Measurements from ENCODE around the gene ARMC12. TPM values are rescaled to one million over a fixed set of nuclear protein-coding genes. Genes with fewer than 3 reads are reported as not detected.

Gene ARMC12
- total and polyA plus RNA-seq, 2 experiments from 2014 or later, result 0.90 to 0.94 TPM

DNA sequence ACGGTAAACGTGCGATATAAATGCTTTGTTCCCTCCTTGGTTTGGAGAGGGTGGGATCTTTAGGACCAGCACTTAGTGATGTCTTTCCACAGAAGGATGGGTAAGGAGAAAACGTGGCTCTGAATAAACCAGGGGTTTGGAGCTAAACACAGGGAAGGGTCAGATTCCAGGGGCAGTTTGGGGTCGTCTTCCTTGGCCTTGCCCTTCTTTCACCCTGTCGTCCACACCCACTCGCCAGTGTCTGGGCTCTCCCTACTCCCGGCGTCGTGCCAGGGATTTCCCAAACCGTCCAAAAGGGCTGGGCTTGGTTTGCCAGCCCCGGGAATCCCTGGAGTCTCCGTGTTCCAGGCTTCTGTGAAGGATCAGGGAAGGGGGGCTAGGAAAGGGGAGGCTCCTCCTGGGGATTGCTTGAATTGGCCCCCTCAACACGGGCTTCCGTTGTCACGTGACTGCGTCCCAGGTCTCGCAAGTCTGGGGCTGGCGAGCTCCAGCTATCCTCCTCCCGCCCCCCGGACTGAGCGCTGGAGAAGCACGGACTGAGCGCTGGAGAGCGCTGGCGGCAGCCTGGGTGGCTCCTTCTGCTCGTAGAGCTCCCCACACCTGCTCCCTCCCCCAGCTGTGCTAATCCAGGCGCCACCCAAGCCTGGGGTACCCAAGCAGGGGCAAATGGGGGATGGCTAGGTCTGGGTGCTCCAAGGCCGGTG, 9.4 kb upstream of the ARMC12 start:
- peaks cover 19% of the 10 kb centered on the region for H3K27me3 ChIP-seq (ENCODE audit: insufficient read depth)

DNA sequence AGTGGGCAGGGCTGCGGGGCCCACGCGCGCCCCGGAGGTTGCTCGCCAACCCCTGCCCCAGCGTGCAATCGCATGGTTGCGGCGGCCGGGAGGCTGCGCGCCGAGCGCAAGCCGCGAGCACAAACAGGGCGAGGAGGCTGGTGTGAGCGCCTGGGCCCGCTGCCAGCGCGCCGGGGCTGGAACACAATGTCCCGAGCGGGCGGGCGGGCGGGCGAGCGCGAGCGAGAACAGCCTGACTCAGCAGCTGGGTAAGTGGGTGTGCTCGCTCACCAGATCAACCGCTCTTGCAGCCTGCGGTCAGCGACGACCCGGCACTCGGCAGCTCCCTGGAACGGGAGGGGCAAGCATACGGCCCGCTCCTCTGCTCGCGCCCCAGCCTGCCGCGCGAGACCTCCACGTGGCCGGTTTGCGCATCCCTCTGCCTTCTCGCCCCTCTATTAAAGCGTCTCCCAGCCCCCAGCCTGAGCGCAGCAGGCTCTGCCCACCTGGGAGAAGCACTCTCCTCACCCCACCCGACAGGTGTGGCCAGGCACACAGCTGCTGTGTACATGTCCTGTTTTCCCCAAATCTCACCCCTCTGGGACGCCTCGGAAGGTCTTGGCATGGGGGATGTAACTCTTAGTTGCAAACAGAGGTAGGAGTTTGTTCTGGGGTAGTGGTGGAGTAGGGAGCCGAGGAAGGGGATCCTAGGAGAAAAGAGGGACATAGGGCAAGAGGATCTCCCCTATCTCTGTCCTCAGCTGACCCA, 8.7 kb upstream of the ARMC12 start:
- no peak overlapping the region for H3K27ac ChIP-seq (ENCODE audit: low read depth)
- H3K36me3 Mint-ChIP-seq (ENCODE audit: low read depth), result no peaks in the 10 kb centered on the region; the same call in 2 of the 3 replicates
- H3F3A ChIP-seq (replicated peaks; ENCODE audit: low read depth), result peaks cover 23% of the 10 kb centered on the region
- H3K9me2 ChIP-seq (ENCODE audit: insufficient read depth), result no peaks in the 10 kb centered on the region
- no peaks in the 10 kb centered on the region for H4K20me1 ChIP-seq (replicated peaks; ENCODE audit: insufficient read depth)
- ATAC-seq, result peak; percentile 19
- no peaks in the 10 kb centered on the region for H3K9me3 Mint-ChIP-seq
- no peaks in the 10 kb centered on the region for H3K36me3 ChIP-seq (ENCODE audit: insufficient read depth)
- peak overlapping the region; percentile 95; the same call in 1 of the 2 replicates for H2AFZ ChIP-seq
- peaks cover 19% of the 10 kb centered on the region for H3K27me3 ChIP-seq (ENCODE audit: insufficient read depth)
- peaks cover 40% of the 10 kb centered on the region for H3K4me1 ChIP-seq (ENCODE audit: insufficient read depth)
- peak overlapping the region; percentile 90 for H3K4me3 Mint-ChIP-seq
- H3K27me3 Mint-ChIP-seq (ENCODE audit: insufficient read depth, low read depth, poor library complexity), result peaks cover 34% of the 10 kb centered on the region
- no peaks in the 10 kb centered on the region for H3K79me2 ChIP-seq (replicated peaks; ENCODE audit: insufficient read depth)
- H3K27ac Mint-ChIP-seq, result peak overlapping the region; percentile 91
- H3K4me3 ChIP-seq, result peak overlapping the region; percentile 92
- H3K4me1 Mint-ChIP-seq, result peaks cover 62% of the 10 kb centered on the region
- DNase-seq (ENCODE audit: low spot score), result peak; percentile 66
- peak overlapping the region; percentile 89 for H3K4me2 ChIP-seq
- TF ChIP-seq STAT1 (IDR thresholded peaks at IDR 0.05; ENCODE audit: unreplicated experiment) (no peak), POLR2AphosphoS5 (IDR thresholded peaks at IDR 0.05; ENCODE audit: low read depth) (peak; percentile 9; the same call in 1 of the 2 replicates)
- TF ChIP-seq, protein P1, sequence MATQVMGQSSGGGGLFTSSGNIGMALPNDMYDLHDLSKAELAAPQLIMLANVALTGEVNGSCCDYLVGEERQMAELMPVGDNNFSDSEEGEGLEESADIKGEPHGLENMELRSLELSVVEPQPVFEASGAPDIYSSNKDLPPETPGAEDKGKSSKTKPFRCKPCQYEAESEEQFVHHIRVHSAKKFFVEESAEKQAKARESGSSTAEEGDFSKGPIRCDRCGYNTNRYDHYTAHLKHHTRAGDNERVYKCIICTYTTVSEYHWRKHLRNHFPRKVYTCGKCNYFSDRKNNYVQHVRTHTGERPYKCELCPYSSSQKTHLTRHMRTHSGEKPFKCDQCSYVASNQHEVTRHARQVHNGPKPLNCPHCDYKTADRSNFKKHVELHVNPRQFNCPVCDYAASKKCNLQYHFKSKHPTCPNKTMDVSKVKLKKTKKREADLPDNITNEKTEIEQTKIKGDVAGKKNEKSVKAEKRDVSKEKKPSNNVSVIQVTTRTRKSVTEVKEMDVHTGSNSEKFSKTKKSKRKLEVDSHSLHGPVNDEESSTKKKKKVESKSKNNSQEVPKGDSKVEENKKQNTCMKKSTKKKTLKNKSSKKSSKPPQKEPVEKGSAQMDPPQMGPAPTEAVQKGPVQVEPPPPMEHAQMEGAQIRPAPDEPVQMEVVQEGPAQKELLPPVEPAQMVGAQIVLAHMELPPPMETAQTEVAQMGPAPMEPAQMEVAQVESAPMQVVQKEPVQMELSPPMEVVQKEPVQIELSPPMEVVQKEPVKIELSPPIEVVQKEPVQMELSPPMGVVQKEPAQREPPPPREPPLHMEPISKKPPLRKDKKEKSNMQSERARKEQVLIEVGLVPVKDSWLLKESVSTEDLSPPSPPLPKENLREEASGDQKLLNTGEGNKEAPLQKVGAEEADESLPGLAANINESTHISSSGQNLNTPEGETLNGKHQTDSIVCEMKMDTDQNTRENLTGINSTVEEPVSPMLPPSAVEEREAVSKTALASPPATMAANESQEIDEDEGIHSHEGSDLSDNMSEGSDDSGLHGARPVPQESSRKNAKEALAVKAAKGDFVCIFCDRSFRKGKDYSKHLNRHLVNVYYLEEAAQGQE (IDR thresholded peaks at IDR 0.05; ENCODE audit: unreplicated experiment), result no peak

More for the DNA sequence above, 9.4 kb upstream of the ARMC12 start:
- Histone ChIP-seq H3K4me2 (peak overlapping the region; percentile 89), H3K79me2 (replicated peaks; ENCODE audit: insufficient read depth) (no peaks in the 10 kb centered on the region), H3K9me2 (ENCODE audit: insufficient read depth) (no peaks in the 10 kb centered on the region), H3K4me3 (peak overlapping the region; percentile 92), H3K27ac (ENCODE audit: low read depth) (0 out of 2 replicates have a peak overlapping the region, but pooled peaks have one; percentile 26), H2AFZ (peak overlapping the region; percentile 95), H3F3A (replicated peaks; ENCODE audit: low read depth) (peaks cover 16% of the 10 kb centered on the region), H4K20me1 (replicated peaks; ENCODE audit: insufficient read depth) (no peaks in the 10 kb centered on the region), H3K4me1 (ENCODE audit: insufficient read depth) (peaks cover 33% of the 10 kb centered on the region), H3K36me3 (ENCODE audit: insufficient read depth) (no peaks in the 10 kb centered on the region)
- DNase-seq (ENCODE audit: low spot score) (peak; percentile 88), ATAC-seq (peak; percentile 56)
- Mint-ChIP-seq H3K9me3 (no peaks in the 10 kb centered on the region), H3K27me3 (ENCODE audit: insufficient read depth, low read depth, poor library complexity) (peaks cover 30% of the 10 kb centered on the region), H3K36me3 (ENCODE audit: low read depth) (no peaks in the 10 kb centered on the region; the same call in 2 of the 3 replicates), H3K4me1 (peaks cover 55% of the 10 kb centered on the region), H3K4me3 (peak overlapping the region; percentile 90), H3K27ac (peak overlapping the region; percentile 66; the same call in 1 of the 2 replicates)
- no peak for TF ChIP-seq EZH2phosphoT487 (IDR thresholded peaks at IDR 0.05; ENCODE audit: unreplicated experiment)
- no peak for TF ChIP-seq CREB1 (CRISPR knock-in tag; IDR thresholded peaks at IDR 0.05; ENCODE audit: low read depth)
- no peak for TF ChIP-seq STAT1 (IDR thresholded peaks at IDR 0.05; ENCODE audit: unreplicated experiment)
- peak; percentile 63; the same call in 1 of the 2 replicates for TF ChIP-seq POLR2AphosphoS5 (IDR thresholded peaks at IDR 0.05; ENCODE audit: low read depth)
- TF ChIP-seq, protein P2, sequence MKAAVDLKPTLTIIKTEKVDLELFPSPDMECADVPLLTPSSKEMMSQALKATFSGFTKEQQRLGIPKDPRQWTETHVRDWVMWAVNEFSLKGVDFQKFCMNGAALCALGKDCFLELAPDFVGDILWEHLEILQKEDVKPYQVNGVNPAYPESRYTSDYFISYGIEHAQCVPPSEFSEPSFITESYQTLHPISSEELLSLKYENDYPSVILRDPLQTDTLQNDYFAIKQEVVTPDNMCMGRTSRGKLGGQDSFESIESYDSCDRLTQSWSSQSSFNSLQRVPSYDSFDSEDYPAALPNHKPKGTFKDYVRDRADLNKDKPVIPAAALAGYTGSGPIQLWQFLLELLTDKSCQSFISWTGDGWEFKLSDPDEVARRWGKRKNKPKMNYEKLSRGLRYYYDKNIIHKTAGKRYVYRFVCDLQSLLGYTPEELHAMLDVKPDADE (IDR thresholded peaks at IDR 0.05), result no peak
